Fibroblast of the aortic adventitia (primary cell): ENCODE data around the gene TGM6. TPM values are rescaled to one million over a fixed set of nuclear protein-coding genes. Genes with fewer than 3 reads are reported as not detected.

ENCODE experiments used
- DNase-seq: peaks from one replicate; pipeline ENCODE4 v3.0.0-alpha.2; 2010; ENCODE audit warnings: low read depth
- H3K4me3 ChIP-seq: 2 replicates; pipeline ENCODE4 v1.5.1; 2011; ENCODE audit warnings: low read depth, mild to moderate bottlenecking, control low read depth, low read length, moderate library complexity
- CTCF ChIP-seq: IDR thresholded peaks from 2 replicates; pipeline ENCODE4 v1.5.1; 2011; ENCODE audit warnings: mild to moderate bottlenecking, low read length, control low read depth, inconsistent platforms; ENCODE audit not compliant: insufficient read depth
- total RNA-seq: library from RNA; depleted of rRNA; stranded (reverse); fragments of >200 nt; gene quantifications from 2 replicates; pipeline ENCODE4 v1.2.3, GENCODE V29; 2012; ENCODE audit warnings: low replicate concordance

TGM6 gene
- total RNA-seq, result not detected in 2 replicates

GRCh38 chr20:2380601-2381000, at the start of gene TGM6:
TSS of gene TGM6 (plus strand) at chr20:2380901. CDS start at chr20:2380969, 68 bp downstream.
- DNase-seq, result no peak
- H3K4me3 ChIP-seq, result no peak within 1 kb of the TSS
- no peak for TF ChIP-seq CTCF

DNA sequence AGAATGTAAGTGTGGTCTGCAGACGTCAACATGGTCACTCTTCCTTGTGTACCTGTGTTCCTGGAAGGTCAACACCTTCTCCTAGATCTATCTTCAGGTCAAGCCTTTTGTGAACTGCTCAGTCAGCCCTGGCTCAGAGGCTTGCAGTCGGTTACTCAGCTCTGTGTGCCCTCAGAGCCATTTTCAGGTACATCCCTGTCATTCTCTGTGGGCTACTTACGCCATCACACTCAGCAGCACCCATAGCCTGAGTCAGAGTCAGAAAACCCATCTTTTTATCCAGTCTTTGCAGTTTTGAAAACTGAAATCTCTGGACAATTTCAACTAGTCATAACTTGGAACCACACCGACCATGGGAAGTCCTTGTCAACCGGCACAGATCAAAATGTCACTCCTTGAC, 49.6 kb upstream of the TGM6 start:
- no peak overlapping the region for H3K4me3 ChIP-seq
- TF ChIP-seq CTCF, result no peak
- DNase-seq, result no peak

GRCh38 chr20:2331901-2332565, 48.7 kb upstream of the TGM6 start:
- DNase-seq, result no peak
- TF ChIP-seq CTCF, result no peak
- H3K4me3 ChIP-seq, result no peak overlapping the region

- DNase-seq, result no peak
- no peak for TF ChIP-seq CTCF
- H3K4me3 ChIP-seq, result no peak overlapping the region
Measured at GRCh38 chr20:2332711-2333110, 48.0 kb upstream of the TGM6 start.

DNA sequence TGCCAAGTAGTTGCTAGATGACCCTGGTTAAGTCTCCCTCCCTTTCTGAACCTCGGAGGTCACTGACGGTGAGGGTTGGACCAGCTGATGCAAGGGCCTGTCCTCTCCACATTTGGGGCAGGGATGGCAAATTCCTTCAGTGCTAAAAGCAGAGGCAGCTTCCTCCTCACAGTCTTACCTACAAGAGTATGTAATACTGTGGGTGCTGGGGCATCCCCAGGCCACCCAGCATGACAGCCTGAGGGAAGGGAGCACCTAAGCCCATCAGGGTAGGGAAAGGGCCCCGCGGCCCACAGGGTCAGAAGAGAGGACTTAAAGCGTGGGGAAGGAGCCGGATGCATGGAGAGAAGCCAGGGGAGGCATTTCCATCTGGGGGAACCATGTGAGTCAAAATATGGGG, 46.9 kb upstream of the TGM6 start:
- H3K4me3 ChIP-seq, result no peak overlapping the region
- no peak for TF ChIP-seq CTCF
- no peak for DNase-seq

- no peak for DNase-seq
- no peak overlapping the region for H3K4me3 ChIP-seq
- TF ChIP-seq CTCF, result no peak
Measured at GRCh38 chr20:2335096-2335870, 45.4 kb upstream of the TGM6 start.
